ENCODE results near the gene C19orf12.
A peak's percentile ranks its signal among the peaks of the same experiment; 100 is the strongest.
"Not testable (repeated sequence)": the region's sequence is repeated elsewhere in the genome, so short reads cannot be mapped to it uniquely, and the experiment has no call there.

The C19orf12 gene

DNA sequence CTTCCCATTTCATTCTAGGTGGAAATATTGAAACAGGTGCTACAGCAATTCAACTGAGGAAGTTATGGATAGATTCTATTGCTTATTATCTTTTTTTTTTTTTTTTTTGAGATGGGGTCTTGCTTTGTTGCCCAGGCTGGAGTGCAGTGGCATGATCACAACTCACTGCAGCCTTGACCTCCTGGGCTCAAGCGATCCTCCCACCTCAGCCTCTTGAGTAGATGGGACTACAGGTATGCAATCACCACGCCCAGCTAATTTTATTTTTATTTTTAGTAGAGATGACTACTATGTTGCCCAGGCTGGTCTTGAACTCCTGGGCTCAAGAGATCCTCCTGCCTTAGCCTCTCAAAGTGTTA is 5.6 kb downstream of the C19orf12 start:
- peaks cover 60% of the 10 kb centered on the region for H3K4me1 Mint-ChIP-seq
- not testable (repeated sequence) for H3K9me3 Mint-ChIP-seq; DNase-seq (ENCODE audit: low spot score in 2 of 2); H3K4me3 Mint-ChIP-seq; ATAC-seq
- peak overlapping the region; percentile 52 for H3K27ac Mint-ChIP-seq
- H3K36me3 Mint-ChIP-seq, result peaks cover 64% of the 10 kb centered on the region

- H3K27ac Mint-ChIP-seq, result peak overlapping the region; percentile 52
- ATAC-seq (no peak), DNase-seq (ENCODE audit: low spot score in 2 of 2) (no peak)
- H3K4me3 Mint-ChIP-seq, result no peak overlapping the region
- no peaks in the 10 kb centered on the region for H3K9me3 Mint-ChIP-seq
- peaks cover 55% of the 10 kb centered on the region for H3K4me1 Mint-ChIP-seq
- H3K36me3 Mint-ChIP-seq, result peaks cover 64% of the 10 kb centered on the region
Observed at GRCh38 chr19:29708554-29709439, 6.3 kb downstream of the C19orf12 start.

- Mint-ChIP-seq H3K36me3 (peaks cover 84% of the 10 kb centered on the region), H3K4me1 (peaks cover 34% of the 10 kb centered on the region), H3K4me3 (no peak overlapping the region), H3K9me3 (no peaks in the 10 kb centered on the region), H3K27ac (peak overlapping the region; percentile 76)
- ATAC-seq (no peak), DNase-seq (ENCODE audit: low spot score in 2 of 2) (no peak)
Observed at GRCh38 chr19:29706635-29707034, 8.4 kb downstream of the C19orf12 start.

GRCh38 chr19:29705706-29706105 is 9.4 kb downstream of the C19orf12 start:
- Mint-ChIP-seq H3K36me3 (peaks cover 82% of the 10 kb centered on the region), H3K4me1 (peaks cover 27% of the 10 kb centered on the region), H3K9me3 (no peaks in the 10 kb centered on the region), H3K27ac (peak overlapping the region; percentile 76), H3K4me3 (no peak overlapping the region)
- DNase-seq (ENCODE audit: low spot score in 2 of 2), result no peak
- ATAC-seq, result no peak

GRCh38 chr19:29704562-29705558 is 10.2 kb downstream of the C19orf12 start:
- peaks cover 18% of the 10 kb centered on the region for H3K4me1 Mint-ChIP-seq
- peak overlapping the region; percentile 25 for H3K4me3 Mint-ChIP-seq
- H3K9me3 Mint-ChIP-seq, result no peaks in the 10 kb centered on the region
- H3K27ac Mint-ChIP-seq, result peak overlapping the region; percentile 76
- DNase-seq (ENCODE audit: low spot score in 2 of 2) (no peak), ATAC-seq (peak; percentile 85)
- peaks cover 74% of the 10 kb centered on the region for H3K36me3 Mint-ChIP-seq

DNA sequence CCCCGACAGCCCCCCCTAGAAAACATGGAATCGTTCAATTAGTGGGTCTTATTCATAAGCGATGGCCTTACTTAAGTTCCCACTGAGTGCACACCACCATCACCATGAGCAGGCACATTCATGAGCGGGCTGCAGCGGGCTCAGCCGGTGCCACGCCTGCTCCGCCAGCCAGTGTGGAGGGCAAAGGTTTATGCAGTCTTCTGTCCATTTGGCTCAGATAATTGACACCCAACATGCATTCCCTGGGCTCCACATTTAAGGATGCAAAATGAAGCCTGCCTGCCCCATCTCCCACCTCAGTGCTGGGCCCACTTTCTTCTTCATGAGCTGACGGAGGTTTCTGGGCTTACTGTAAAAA is 12.1 kb downstream of the C19orf12 start:
- no peak overlapping the region for H3K27ac Mint-ChIP-seq
- peaks cover 64% of the 10 kb centered on the region for H3K36me3 Mint-ChIP-seq
- ATAC-seq, result no peak
- no peak for DNase-seq (ENCODE audit: low spot score in 2 of 2)
- peaks cover 10% of the 10 kb centered on the region for H3K4me1 Mint-ChIP-seq
- no peak overlapping the region for H3K4me3 Mint-ChIP-seq
- H3K9me3 Mint-ChIP-seq, result no peaks in the 10 kb centered on the region

DNA sequence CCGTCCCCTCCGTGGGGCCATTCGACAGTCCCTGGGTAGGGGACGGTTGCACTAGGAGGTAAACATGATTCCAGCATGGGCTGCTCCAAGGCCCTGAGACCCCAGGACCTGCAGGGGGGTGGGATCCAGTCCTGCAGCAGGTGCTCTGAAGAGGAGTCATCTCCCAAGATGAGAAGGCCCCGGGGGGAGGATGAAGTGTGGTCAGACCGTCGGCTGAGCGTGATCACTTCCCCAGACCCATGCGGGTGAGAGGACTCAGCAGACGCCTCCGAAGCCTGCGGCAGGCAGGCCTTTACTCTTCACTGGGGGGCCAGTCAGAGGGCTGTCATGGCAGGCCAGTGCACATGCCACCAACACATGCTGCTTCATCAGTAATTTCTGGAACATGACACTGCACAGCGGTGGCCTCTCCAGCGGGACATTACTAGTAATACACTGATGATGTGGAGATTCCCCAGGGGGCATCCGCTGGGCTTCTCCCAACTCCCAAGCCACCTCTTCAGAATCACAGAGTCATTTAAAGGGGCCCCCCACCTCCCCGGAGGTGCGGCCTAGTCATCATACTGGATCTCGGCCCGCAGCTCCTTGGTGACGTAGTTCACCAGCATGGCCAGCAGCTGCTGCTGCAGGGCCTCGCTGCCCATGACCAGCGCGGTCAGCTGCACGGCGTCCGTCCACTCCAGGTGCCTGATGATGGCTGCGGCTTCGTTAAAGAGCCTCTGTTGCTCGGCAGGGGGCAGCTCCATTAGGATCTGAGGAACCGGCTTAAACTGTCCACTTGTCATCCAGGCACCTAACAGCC is 12.7 kb downstream of the C19orf12 start:
- H3K4me3 Mint-ChIP-seq, result no peak overlapping the region
- ATAC-seq (no peak), DNase-seq (ENCODE audit: low spot score in 2 of 2) (no peak)
- H3K4me1 Mint-ChIP-seq, result peaks cover 10% of the 10 kb centered on the region
- no peaks in the 10 kb centered on the region for H3K9me3 Mint-ChIP-seq
- peaks cover 58% of the 10 kb centered on the region for H3K36me3 Mint-ChIP-seq
- H3K27ac Mint-ChIP-seq, result no peak overlapping the region

- Mint-ChIP-seq H3K36me3 (peaks cover 40% of the 10 kb centered on the region), H3K4me1 (peaks cover 18% of the 10 kb centered on the region), H3K4me3 (no peak overlapping the region), H3K9me3 (no peaks in the 10 kb centered on the region), H3K27ac (no peak overlapping the region)
- DNase-seq (ENCODE audit: low spot score in 2 of 2), result no peak
- no peak for ATAC-seq
Observed at GRCh38 chr19:29700498-29700897, 14.6 kb downstream of the C19orf12 start.

DNA sequence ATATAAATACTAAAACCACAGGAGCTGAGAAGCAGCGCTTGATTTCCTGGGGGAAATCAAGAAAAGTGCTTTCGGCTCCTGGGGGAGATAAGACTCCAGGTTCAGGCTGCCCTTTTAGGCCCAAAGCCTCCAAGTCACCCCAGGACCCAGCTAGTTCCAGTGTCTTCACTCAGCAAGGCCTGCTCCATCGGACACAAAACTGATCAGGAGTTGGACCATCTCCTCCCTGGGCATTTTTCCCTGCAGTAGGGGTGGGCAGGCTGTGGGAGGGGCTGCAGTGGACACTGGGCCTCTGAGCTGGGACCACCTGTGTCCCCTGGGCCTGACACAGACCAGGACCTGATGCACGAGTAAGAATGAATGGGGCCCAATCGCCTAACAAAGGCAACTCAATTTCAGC is 15.2 kb downstream of the C19orf12 start:
- Mint-ChIP-seq H3K36me3 (peaks cover 34% of the 10 kb centered on the region), H3K27ac (no peak overlapping the region), H3K4me3 (no peak overlapping the region), H3K9me3 (no peaks in the 10 kb centered on the region), H3K4me1 (peaks cover 15% of the 10 kb centered on the region)
- ATAC-seq (no peak), DNase-seq (ENCODE audit: low spot score in 2 of 2) (no peak)

- Mint-ChIP-seq H3K36me3 (peaks cover 12% of the 10 kb centered on the region), H3K4me1 (peaks cover 15% of the 10 kb centered on the region), H3K27ac (peak overlapping the region; percentile 81), H3K4me3 (no peak overlapping the region), H3K9me3 (no peaks in the 10 kb centered on the region)
- ATAC-seq, result no peak
- DNase-seq (ENCODE audit: low spot score in 2 of 2), result no peak
Observed at GRCh38 chr19:29697523-29698261, 17.4 kb downstream of the C19orf12 start.

DNA sequence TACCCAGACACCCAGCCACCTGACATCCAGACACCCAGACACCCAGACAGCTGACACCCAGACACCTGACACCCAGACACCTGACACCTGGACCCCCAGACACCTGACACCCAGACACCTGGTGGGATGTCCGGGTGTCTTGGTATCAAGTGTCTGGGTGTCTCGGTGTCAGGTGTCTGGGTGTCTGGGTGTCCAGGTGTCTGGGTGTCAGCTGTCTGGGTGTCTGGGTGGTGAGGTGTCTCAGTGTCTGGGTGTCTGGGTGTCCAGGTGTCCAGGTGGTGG is 18.6 kb downstream of the C19orf12 start:
- H3K9me3 Mint-ChIP-seq, result no peaks in the 10 kb centered on the region
- peaks cover under 1% of the 10 kb centered on the region for H3K36me3 Mint-ChIP-seq
- peak overlapping the region; percentile 82 for H3K27ac Mint-ChIP-seq
- ATAC-seq, result no peak
- DNase-seq (ENCODE audit: low spot score in 2 of 2), result no peak
- H3K4me3 Mint-ChIP-seq, result no peak overlapping the region
- H3K4me1 Mint-ChIP-seq, result peaks cover 15% of the 10 kb centered on the region

GRCh38 chr19:29695765-29696564 is 19.1 kb downstream of the C19orf12 start:
- Mint-ChIP-seq H3K4me1 (peaks cover 19% of the 10 kb centered on the region), H3K9me3 (no peaks in the 10 kb centered on the region), H3K36me3 (no peaks in the 10 kb centered on the region), H3K27ac (peak overlapping the region; percentile 82), H3K4me3 (no peak overlapping the region)
- ATAC-seq (no peak), DNase-seq (ENCODE audit: low spot score in 2 of 2) (no peak)

GRCh38 chr19:29694669-29695627 is 20.1 kb downstream of the C19orf12 start:
- H3K4me3 Mint-ChIP-seq, result no peak overlapping the region
- H3K4me1 Mint-ChIP-seq, result peaks cover 21% of the 10 kb centered on the region
- H3K9me3 Mint-ChIP-seq, result no peaks in the 10 kb centered on the region
- DNase-seq (ENCODE audit: low spot score in 2 of 2) (peak; percentile 75 to 86), ATAC-seq (peak; percentile 98)
- H3K36me3 Mint-ChIP-seq, result no peaks in the 10 kb centered on the region
- H3K27ac Mint-ChIP-seq, result peak overlapping the region; percentile 82
